HG03045 (cell line): ENCODE measurements around the gene ETV6.

ENCODE experiments used
- ATAC-seq: cut with Tn5 transposase; IDR thresholded peaks from one replicate; pipeline ENCODE4 v1.9.1; 2021; ENCODE audit warnings: mild to moderate bottlenecking, moderate library complexity; ENCODE audit not compliant: unreplicated experiment

Gene ETV6

GRCh38 chr12:11716794-11717518 lies 67.5 kb downstream of the ETV6 start:
- no peak for ATAC-seq

- no peak for ATAC-seq
Measured at GRCh38 chr12:11717519-11717961, 68.1 kb downstream of the ETV6 start.

GRCh38 chr12:11718105-11718504 lies 68.6 kb downstream of the ETV6 start:
- ATAC-seq, result no peak

- no peak for ATAC-seq
Measured at GRCh38 chr12:11718768-11719253, 69.3 kb downstream of the ETV6 start.

GRCh38 chr12:11719678-11720099 lies 70.2 kb downstream of the ETV6 start:
- ATAC-seq, result no peak

GRCh38 chr12:11722071-11722470 lies 72.6 kb downstream of the ETV6 start:
- ATAC-seq, result no peak

GRCh38 chr12:11722578-11723138 lies 73.2 kb downstream of the ETV6 start:
- no peak for ATAC-seq

GRCh38 chr12:11723993-11724392 lies 74.5 kb downstream of the ETV6 start:
- ATAC-seq, result no peak

- ATAC-seq, result no peak
Measured at GRCh38 chr12:11724888-11725311, 75.4 kb downstream of the ETV6 start.

- no peak for ATAC-seq
Measured at GRCh38 chr12:11725686-11726085, 76.2 kb downstream of the ETV6 start.

GRCh38 chr12:11726659-11727058 lies 77.2 kb downstream of the ETV6 start:
- no peak for ATAC-seq

- no peak for ATAC-seq
Measured at GRCh38 chr12:11727133-11727664, 77.7 kb downstream of the ETV6 start.

GRCh38 chr12:11728154-11728755 lies 78.8 kb downstream of the ETV6 start:
- ATAC-seq, result no peak

GRCh38 chr12:11729008-11729407 lies 79.5 kb downstream of the ETV6 start:
- ATAC-seq, result no peak

- ATAC-seq, result no peak
Measured at GRCh38 chr12:11729439-11730150, 80.1 kb downstream of the ETV6 start.

GRCh38 chr12:11730299-11731041 lies 81.0 kb downstream of the ETV6 start:
- no peak for ATAC-seq

GRCh38 chr12:11731042-11731357 lies 81.5 kb downstream of the ETV6 start:
- ATAC-seq, result no peak

- no peak for ATAC-seq
Measured at GRCh38 chr12:11731455-11731854, 82.0 kb downstream of the ETV6 start.

GRCh38 chr12:11732023-11732422 lies 82.5 kb downstream of the ETV6 start:
- no peak for ATAC-seq

- ATAC-seq, result no peak
Measured at GRCh38 chr12:11732715-11733114, 83.2 kb downstream of the ETV6 start.
